Colonic mucosa (tissue), 4 donors: ENCODE data around the gene PRPF6. TPM values are rescaled to one million over a fixed set of nuclear protein-coding genes. Genes with fewer than 3 reads are reported as not detected.

Experiments
- DNase-seq: peaks from one replicate; pipeline ENCODE4 v3.0.0-alpha.2; 2020
- H3K27ac ChIP-seq: fragments of 200-600 bp; one replicate; pipeline ENCODE4 v1.8.0; 2021
- H3K27me3 ChIP-seq: fragments of 200-600 bp; one replicate; pipeline ENCODE4 v1.8.0; 2021
- H3K36me3 ChIP-seq: fragments of 200-600 bp; one replicate; pipeline ENCODE4 v1.8.0; 2021
- H3K4me1 ChIP-seq: fragments of 200-600 bp; one replicate; pipeline ENCODE4 v1.8.0; 2021; ENCODE audit warnings: mild to moderate bottlenecking
- H3K4me3 ChIP-seq: fragments of 200-600 bp; one replicate; pipeline ENCODE4 v1.8.0; 2021
- H3K9ac ChIP-seq, 2 donors: one replicate each; pipeline ENCODE4 v1.7.0; 2013; ENCODE audit warnings: control low read depth in 2 of 2, low read depth in 2 of 2, low read length in 2 of 2
- H3K9me3 ChIP-seq: fragments of 200-600 bp; one replicate; pipeline ENCODE4 v1.8.0; 2021
- intact Hi-C: fragments of 100-400 bp; cut with DNase I; formaldehyde crosslinking; loops from one replicate; pipeline ENCODE4 v1.14.1; 2022
- total RNA-seq, 2 donors: library from RNA; stranded (reverse); fragmentation: NEBNext Ultra II Directional in 1 of 2; extraction: Animal tissue kit (Norgen Biotek cat#: 25700) in 1 of 2; gene quantifications; one replicate each; pipeline ENCODE4 v1.2.1, GENCODE V29; 2021
- TF ChIP-seq, protein P1 (sequence below): fragments of 200-600 bp; IDR thresholded peaks from one replicate; pipeline ENCODE4 v1.8.0; 2022; ENCODE audit warnings: antibody characterized with exemption, mild to moderate bottlenecking
- donor health status: healthy.
- donor health status: DM: no; HTN: no; CAD: no.
- donor health status: DM: no; HTN: no; CAD: no.

The PRPF6 gene
- total RNA-seq, 2 donors from 2014 or later: 53.0 to 68.6 TPM

DNA sequence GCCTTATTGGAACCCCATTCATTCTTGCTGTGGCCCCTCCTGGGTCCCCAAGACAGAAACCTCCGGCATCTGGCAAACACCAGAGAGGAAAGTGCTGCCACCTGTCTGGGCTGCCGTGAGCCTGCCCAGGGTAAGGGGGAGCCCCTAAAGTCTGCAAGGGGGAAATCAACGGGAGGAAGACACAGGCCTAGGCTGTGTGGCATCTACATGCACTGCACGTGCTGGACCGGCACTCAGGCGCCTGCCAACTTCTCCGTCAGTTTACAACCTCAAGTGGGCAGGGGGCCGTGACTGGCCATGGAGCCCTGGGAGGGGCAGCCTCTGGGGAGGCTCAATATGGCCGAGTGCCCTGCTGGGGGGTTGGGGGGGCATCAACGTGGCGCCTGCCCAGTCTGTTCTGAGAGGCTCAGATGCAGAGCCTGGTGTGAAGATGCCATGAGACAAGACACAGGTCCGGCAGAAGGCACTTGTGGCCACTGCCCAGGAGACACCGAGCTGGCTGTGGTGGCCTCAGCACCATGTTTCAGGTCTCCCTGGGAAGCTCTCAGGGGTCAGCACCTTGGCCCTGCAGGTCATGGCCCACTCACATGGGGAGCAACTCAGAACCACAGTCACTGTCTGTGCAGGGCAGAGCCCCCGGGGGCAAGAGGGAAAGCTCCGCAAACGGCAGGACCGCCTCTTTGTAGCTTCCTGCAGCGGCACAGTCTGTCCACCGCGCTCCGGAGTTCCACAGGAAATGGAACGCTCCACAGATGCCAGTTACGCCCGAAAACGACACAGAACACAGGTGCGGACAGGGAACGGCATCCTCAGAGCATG is 33.1 kb upstream of the PRPF6 start:
- no peaks in the 10 kb centered on the region for H3K27me3 ChIP-seq
- no peaks in the 10 kb centered on the region for H3K9me3 ChIP-seq
- TF ChIP-seq, protein P1, sequence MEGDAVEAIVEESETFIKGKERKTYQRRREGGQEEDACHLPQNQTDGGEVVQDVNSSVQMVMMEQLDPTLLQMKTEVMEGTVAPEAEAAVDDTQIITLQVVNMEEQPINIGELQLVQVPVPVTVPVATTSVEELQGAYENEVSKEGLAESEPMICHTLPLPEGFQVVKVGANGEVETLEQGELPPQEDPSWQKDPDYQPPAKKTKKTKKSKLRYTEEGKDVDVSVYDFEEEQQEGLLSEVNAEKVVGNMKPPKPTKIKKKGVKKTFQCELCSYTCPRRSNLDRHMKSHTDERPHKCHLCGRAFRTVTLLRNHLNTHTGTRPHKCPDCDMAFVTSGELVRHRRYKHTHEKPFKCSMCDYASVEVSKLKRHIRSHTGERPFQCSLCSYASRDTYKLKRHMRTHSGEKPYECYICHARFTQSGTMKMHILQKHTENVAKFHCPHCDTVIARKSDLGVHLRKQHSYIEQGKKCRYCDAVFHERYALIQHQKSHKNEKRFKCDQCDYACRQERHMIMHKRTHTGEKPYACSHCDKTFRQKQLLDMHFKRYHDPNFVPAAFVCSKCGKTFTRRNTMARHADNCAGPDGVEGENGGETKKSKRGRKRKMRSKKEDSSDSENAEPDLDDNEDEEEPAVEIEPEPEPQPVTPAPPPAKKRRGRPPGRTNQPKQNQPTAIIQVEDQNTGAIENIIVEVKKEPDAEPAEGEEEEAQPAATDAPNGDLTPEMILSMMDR: no peak
- peak overlapping the region in 1 of 2 donors; percentile 26 for H3K9ac ChIP-seq
- peaks cover 14% of the 10 kb centered on the region for H3K36me3 ChIP-seq
- intact Hi-C loops: no loop called here
- no peak overlapping the region for H3K27ac ChIP-seq
- H3K4me3 ChIP-seq: no peak overlapping the region
- peaks cover 35% of the 10 kb centered on the region for H3K4me1 ChIP-seq
- no peak for DNase-seq

DNA sequence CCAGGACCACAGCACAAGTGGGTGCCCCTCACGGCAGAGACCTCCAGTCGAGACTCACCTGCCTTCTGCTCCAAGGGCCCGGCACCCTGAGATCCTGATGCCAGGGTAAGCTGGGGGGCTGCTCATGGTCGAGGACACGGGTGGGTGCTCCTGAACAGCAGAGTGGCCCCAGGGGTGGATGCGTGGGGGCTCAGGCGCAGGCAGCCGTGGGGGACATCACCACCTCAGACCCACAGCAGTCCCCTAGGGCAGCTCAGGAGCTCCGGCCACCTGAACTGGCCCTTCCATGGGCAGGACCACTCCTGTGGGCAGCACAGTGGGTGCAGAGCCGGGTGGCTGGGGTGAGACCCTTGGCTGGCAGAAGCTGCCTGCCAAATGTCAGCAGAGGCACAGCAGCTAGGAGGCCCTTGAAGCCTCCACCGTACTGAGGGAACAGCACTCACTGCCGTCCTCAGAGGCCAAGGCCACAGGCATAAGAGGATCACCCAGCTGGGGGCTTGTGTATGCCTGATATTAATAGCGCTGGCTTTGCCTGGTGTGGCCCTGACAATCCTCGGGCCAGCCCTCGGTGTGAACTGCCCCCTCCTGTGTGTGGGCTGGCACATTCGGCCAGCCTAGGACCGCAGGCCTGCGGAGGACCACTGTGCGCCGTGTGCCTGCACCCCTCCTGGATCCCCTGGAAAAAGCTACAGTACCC is 30.1 kb upstream of the PRPF6 start:
- no peaks in the 10 kb centered on the region for H3K36me3 ChIP-seq
- H3K9me3 ChIP-seq: no peaks in the 10 kb centered on the region
- intact Hi-C loops: no loop called here
- peak overlapping the region in 1 of 2 donors; percentile 51 for H3K9ac ChIP-seq
- DNase-seq: no peak
- H3K27me3 ChIP-seq: no peaks in the 10 kb centered on the region
- H3K4me3 ChIP-seq: no peak overlapping the region
- TF ChIP-seq, protein P1: no peak
- H3K27ac ChIP-seq: peak overlapping the region; percentile 32
- peaks cover 47% of the 10 kb centered on the region for H3K4me1 ChIP-seq

DNA sequence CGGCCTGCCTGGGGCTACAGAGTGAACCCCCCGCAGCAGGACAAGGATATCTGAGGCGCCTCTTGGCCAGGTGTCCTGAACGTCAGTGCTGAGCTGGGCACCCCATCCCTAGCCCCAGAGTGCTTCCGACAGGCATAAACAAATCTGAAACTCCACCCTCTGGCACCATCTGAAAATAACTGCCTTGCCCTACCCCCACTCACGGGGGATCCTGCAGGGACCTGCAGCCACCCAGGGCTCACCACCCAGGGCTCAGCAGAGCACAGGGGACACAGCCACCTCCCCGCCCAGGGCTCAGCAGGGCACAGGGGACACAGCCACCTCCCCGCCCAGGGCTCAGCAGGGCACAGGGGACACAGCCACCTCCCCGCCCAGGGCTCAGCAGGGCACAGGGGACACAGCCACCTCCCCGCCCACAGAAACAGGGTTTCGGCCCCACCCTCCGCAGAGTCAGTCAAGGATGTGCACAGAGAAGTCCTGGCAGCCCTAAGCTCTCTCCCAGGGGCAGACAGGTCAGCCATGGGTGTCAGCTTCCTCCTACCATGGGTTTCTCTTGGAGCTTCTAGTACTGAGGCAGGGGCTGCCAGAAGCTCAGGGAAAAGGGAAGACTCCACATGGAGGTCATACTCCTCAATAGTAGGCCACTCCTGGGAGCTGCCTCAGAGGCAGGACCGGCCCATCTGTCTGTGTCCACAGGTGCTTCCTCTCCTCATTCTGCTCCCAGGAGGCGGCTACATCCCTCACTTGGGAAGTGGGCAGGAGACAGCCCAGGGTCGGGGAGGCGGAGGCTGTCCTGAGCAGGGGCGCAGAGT is 29.3 kb upstream of the PRPF6 start:
- H3K27ac ChIP-seq: peak overlapping the region; percentile 32
- H3K4me1 ChIP-seq: peaks cover 47% of the 10 kb centered on the region

DNA sequence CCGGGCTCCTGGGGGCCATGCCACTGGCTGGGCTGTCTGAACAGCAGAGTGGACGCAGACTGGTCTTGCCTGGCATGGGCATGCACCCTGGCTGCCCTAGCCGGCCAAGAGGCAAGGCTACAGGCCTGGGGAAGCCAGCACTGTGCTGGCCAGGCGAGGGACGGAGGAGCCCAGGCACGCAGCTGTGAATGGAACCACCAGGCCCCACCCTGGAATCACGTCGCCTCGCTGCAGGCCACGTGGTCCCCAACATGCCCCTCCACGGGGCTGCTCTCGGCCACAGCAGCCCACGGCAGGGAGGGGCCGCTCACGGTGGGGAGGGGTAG is 28.8 kb upstream of the PRPF6 start:
- intact Hi-C loops: no loop called here
- no peaks in the 10 kb centered on the region for H3K36me3 ChIP-seq
- peak overlapping the region; percentile 24 for H3K27ac ChIP-seq
- DNase-seq: no peak
- peaks cover 47% of the 10 kb centered on the region for H3K4me1 ChIP-seq
- H3K9me3 ChIP-seq: no peaks in the 10 kb centered on the region
- TF ChIP-seq, protein P1: no peak
- no peak overlapping the region for H3K4me3 ChIP-seq
- no peaks in the 10 kb centered on the region for H3K27me3 ChIP-seq
- H3K9ac ChIP-seq: peak overlapping the region; percentile 33 to 40

More for the DNA sequence above, 29.3 kb upstream of the PRPF6 start:
- Histone ChIP-seq H3K9ac (peak overlapping the region; percentile 33 to 51), H3K36me3 (no peaks in the 10 kb centered on the region), H3K9me3 (no peaks in the 10 kb centered on the region), H3K4me3 (no peak overlapping the region), H3K27me3 (no peaks in the 10 kb centered on the region)
- intact Hi-C loops: no loop called here
- TF ChIP-seq, protein P1: no peak
- peak; percentile 83 for DNase-seq

DNA sequence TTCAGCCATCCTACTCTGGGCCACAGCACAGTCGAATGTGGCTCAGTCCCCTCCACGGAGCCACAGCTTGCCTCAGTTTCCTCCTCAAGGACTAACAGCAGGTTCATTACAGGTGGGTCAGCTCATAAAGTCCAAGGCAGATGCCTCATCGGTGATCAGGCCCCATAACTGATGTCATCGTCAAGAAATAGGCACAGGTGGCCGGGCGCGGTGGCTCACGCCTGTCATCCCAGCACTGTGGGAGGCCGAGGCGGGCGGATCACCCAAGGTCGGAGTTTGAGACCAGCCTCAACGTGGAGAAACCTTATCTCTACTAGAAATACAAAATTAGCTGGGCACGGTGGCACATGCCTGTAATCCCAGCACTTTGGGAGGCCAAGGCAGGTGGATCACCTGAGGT is 28.2 kb upstream of the PRPF6 start:
- H3K4me1 ChIP-seq: peaks cover 43% of the 10 kb centered on the region
- no peak overlapping the region for H3K4me3 ChIP-seq
- H3K9me3 ChIP-seq: no peaks in the 10 kb centered on the region
- peak overlapping the region in 1 of 2 donors; percentile 40 for H3K9ac ChIP-seq
- H3K27ac ChIP-seq: no peak overlapping the region
- intact Hi-C loops: no loop called here
- DNase-seq: no peak
- H3K36me3 ChIP-seq: no peaks in the 10 kb centered on the region
- TF ChIP-seq, protein P1: no peak
- no peaks in the 10 kb centered on the region for H3K27me3 ChIP-seq
